HG03066 (cell line): ENCODE data around the gene WFDC6.

Experiments used
- ATAC-seq: cut with Tn5 transposase; IDR thresholded peaks from one replicate; pipeline ENCODE4 v1.9.1; 2021; ENCODE audit warnings: low read depth; ENCODE audit not compliant: unreplicated experiment

WFDC6 gene

GRCh38 chr20:45518282-45518681, 21.0 kb downstream of the WFDC6 start:
- no peak for ATAC-seq

- ATAC-seq = no peak
Observed at GRCh38 chr20:45515147-45515913, 24.0 kb downstream of the WFDC6 start, which contains the start of gene SPINT3. Gene SPINT3, minus strand, starts transcription at chr20:45515622. Its CDS starts 14 bp downstream, at chr20:45515608.

GRCh38 chr20:45510242-45510862, 28.9 kb downstream of the WFDC6 start:
- no peak for ATAC-seq

GRCh38 chr20:45509091-45509490, 30.2 kb downstream of the WFDC6 start:
- no peak for ATAC-seq

GRCh38 chr20:45508068-45508886, 31.0 kb downstream of the WFDC6 start:
- no peak for ATAC-seq

GRCh38 chr20:45507011-45507820, 32.1 kb downstream of the WFDC6 start:
- no peak for ATAC-seq

GRCh38 chr20:45506398-45506797, 32.9 kb downstream of the WFDC6 start:
- ATAC-seq = no peak

GRCh38 chr20:45503403-45503802, 35.9 kb downstream of the WFDC6 start:
- ATAC-seq = no peak

- no peak for ATAC-seq
Observed at GRCh38 chr20:45502561-45502960, 36.7 kb downstream of the WFDC6 start.

- no peak for ATAC-seq
Observed at GRCh38 chr20:45501600-45501999, 37.7 kb downstream of the WFDC6 start.

GRCh38 chr20:45500022-45500421, 39.3 kb downstream of the WFDC6 start:
- ATAC-seq = no peak

GRCh38 chr20:45497971-45498494, 41.2 kb downstream of the WFDC6 start:
- ATAC-seq = no peak

GRCh38 chr20:45496166-45496565, 43.1 kb downstream of the WFDC6 start:
- ATAC-seq = no peak

- no peak for ATAC-seq
Observed at GRCh38 chr20:45495501-45495941, 43.8 kb downstream of the WFDC6 start.

GRCh38 chr20:45489083-45489531, 50.2 kb downstream of the WFDC6 start:
- ATAC-seq = no peak

- no peak for ATAC-seq
Observed at GRCh38 chr20:45487231-45487635, 52.0 kb downstream of the WFDC6 start.

GRCh38 chr20:45485388-45485787, 53.9 kb downstream of the WFDC6 start:
- no peak for ATAC-seq

- no peak for ATAC-seq
Observed at GRCh38 chr20:45484676-45485075, 54.6 kb downstream of the WFDC6 start.
